ENCODE measurements around the gene ITIH1. TPM values are rescaled to one million over a fixed set of nuclear protein-coding genes. Genes with fewer than 3 reads are reported as not detected.
A peak's percentile ranks its signal among the peaks of the same experiment; 100 is the strongest.
"Not testable (repeated sequence)": the region's sequence is repeated elsewhere in the genome, so short reads cannot be mapped to it uniquely, and the experiment has no call there.

ITIH1 gene, protein sequence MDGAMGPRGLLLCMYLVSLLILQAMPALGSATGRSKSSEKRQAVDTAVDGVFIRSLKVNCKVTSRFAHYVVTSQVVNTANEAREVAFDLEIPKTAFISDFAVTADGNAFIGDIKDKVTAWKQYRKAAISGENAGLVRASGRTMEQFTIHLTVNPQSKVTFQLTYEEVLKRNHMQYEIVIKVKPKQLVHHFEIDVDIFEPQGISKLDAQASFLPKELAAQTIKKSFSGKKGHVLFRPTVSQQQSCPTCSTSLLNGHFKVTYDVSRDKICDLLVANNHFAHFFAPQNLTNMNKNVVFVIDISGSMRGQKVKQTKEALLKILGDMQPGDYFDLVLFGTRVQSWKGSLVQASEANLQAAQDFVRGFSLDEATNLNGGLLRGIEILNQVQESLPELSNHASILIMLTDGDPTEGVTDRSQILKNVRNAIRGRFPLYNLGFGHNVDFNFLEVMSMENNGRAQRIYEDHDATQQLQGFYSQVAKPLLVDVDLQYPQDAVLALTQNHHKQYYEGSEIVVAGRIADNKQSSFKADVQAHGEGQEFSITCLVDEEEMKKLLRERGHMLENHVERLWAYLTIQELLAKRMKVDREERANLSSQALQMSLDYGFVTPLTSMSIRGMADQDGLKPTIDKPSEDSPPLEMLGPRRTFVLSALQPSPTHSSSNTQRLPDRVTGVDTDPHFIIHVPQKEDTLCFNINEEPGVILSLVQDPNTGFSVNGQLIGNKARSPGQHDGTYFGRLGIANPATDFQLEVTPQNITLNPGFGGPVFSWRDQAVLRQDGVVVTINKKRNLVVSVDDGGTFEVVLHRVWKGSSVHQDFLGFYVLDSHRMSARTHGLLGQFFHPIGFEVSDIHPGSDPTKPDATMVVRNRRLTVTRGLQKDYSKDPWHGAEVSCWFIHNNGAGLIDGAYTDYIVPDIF
- not detected in 2 replicates for total RNA-seq

- no peak for DNase-seq (ENCODE audit: extremely low read depth, low read depth, low spot score)
Measured at GRCh38 chr3:52777127-52777958, at the start of gene ITIH1. ITIH1 (plus strand) TSS chr3:52777599; CDS start chr3:52777616, 17 bp downstream.

DNA sequence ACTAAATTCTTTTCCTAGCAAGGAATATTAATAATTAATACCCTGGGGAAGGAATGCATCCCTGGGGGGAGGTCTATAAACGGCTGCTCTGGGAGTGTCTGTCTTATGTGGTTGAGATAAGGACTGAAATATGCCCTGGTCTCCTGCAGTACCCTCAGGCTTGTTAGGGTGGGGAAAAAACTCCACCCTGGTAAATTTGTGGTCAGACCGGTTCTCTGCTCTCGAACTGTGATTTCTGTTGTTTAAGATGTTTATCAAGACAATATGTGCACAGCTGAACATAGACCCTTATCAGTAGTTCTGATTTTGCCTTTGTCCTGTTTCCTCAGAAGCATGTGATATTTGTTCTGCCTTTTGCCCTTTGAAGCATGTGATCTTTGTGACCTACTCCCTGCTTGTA lies 48.6 kb upstream of the ITIH1 start:
- DNase-seq (ENCODE audit: extremely low read depth, low read depth, low spot score): not testable (repeated sequence)

DNA sequence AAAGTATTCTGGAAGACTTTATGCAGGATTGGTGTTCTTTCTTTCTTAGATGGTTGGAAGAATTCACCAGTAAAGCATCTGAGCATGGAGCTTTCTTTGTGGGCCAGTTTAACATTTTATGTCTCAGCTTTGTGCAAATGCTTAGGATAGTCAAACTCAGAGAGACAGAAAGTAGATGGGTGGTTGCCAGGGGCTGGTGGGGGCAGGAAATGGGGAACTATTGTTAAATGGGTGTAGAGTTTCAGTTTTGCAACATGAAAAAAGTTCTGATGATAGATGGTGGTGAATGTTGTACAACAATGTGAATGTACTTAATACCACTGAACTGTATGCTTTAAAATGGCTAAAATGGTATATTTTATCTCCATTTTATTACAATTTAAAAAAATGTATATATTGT lies 46.7 kb upstream of the ITIH1 start:
- no peak for DNase-seq (ENCODE audit: extremely low read depth, low read depth, low spot score)

- DNase-seq (ENCODE audit: extremely low read depth, low read depth, low spot score): no peak
Measured at GRCh38 chr3:52731590-52731989, 45.8 kb upstream of the ITIH1 start.

- no peak for DNase-seq (ENCODE audit: extremely low read depth, low read depth, low spot score)
Measured at GRCh38 chr3:52733256-52733891, 44.0 kb upstream of the ITIH1 start.

GRCh38 chr3:52739730-52740129 lies 37.7 kb upstream of the ITIH1 start:
- DNase-seq (ENCODE audit: extremely low read depth, low read depth, low spot score): no peak

GRCh38 chr3:52742418-52743041 lies 34.9 kb upstream of the ITIH1 start:
- DNase-seq (ENCODE audit: extremely low read depth, low read depth, low spot score): peak; percentile 9

DNA sequence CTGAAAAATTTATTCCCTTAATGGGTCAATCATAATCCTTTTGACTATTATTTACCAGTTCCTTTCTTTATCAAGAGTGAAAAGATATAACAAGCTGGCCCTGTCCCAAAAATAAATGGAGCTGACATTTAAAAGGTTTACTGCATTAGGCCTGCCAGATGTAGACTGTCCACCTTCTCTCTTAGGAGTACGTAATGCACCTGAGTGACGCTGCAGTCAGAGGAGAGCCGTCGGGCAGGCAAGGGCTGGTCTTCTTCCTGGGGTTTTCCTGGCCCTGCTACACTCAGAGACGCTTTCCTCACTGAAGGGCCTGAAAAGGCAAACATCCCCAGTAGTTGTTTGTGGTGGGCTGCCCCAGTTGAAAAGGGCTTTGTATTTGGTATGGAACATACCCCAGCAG lies 34.2 kb upstream of the ITIH1 start:
- DNase-seq (ENCODE audit: extremely low read depth, low read depth, low spot score): no peak

- no peak for DNase-seq (ENCODE audit: extremely low read depth, low read depth, low spot score)
Measured at GRCh38 chr3:52743721-52744120, 33.7 kb upstream of the ITIH1 start.

DNA sequence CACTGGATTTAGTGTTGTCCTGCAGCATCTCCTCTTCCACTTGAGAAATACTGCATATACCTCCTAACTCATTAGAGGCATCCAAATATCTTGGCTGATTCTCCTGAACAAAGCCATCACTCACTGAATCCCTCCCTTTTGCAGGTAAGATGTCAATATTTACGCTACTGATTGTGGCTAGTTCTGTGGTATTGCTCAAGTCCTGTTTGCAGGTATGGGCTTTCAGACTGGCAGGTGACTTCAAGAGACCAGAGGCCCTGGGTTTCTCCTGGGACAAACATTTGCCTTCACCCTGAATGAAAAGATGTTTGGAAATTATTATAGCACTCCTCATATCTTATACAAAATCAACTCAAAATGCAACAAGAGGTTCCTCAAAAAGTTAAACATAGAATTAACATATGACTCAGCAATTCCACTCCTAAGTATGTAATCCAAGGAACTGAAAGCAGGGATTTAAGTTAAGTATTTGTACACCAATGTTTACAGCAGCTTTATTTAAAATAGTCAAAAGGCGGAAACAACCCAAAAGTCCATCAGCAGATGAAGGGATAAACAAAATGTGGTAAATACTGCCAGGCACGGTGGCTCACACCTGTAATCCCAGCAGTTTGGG lies 25.2 kb upstream of the ITIH1 start:
- DNase-seq (ENCODE audit: extremely low read depth, low read depth, low spot score): no peak

GRCh38 chr3:52754373-52754772 lies 23.0 kb upstream of the ITIH1 start:
- DNase-seq (ENCODE audit: extremely low read depth, low read depth, low spot score): no peak

DNA sequence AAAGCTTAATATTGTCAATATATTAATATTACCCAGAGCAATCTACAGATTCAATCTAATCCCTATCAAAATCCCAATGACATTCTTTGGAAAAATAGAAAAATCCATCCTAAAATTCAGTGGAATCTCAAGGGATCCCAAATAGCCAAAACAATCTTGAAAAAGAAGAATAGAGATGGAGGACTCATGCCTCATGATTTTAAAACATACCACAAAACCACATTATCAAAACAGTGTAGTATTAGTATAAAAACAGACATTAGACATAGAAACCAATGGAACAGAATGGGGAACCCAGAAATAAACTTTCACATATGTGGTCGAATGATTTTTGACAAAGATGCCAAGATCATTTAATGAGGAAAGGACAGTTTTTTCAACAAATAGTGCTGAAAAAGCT lies 21.3 kb upstream of the ITIH1 start:
- DNase-seq (ENCODE audit: extremely low read depth, low read depth, low spot score): no peak

DNA sequence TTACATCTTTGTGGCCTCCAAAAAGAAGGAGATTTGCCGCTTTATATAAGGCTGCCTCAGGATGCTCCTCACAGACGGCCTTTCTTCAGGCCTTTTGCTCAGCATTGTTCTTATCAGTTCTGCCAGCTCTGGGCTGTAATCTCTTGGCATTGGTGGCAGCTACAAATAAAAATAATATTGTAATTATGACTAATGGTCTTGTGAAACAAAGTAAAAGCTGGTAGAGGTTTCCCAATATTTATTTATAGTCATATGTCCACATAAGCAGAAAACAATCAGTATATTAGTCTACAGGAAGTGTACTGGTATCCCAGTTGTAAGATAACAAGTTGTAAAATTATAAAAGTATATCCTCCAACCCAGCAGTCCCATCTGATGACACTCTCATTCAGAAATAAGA lies 13.9 kb upstream of the ITIH1 start:
- DNase-seq (ENCODE audit: extremely low read depth, low read depth, low spot score): peak; percentile 34

GRCh38 chr3:52769786-52770455 lies 7.5 kb upstream of the ITIH1 start:
- no peak for DNase-seq (ENCODE audit: extremely low read depth, low read depth, low spot score)

DNA sequence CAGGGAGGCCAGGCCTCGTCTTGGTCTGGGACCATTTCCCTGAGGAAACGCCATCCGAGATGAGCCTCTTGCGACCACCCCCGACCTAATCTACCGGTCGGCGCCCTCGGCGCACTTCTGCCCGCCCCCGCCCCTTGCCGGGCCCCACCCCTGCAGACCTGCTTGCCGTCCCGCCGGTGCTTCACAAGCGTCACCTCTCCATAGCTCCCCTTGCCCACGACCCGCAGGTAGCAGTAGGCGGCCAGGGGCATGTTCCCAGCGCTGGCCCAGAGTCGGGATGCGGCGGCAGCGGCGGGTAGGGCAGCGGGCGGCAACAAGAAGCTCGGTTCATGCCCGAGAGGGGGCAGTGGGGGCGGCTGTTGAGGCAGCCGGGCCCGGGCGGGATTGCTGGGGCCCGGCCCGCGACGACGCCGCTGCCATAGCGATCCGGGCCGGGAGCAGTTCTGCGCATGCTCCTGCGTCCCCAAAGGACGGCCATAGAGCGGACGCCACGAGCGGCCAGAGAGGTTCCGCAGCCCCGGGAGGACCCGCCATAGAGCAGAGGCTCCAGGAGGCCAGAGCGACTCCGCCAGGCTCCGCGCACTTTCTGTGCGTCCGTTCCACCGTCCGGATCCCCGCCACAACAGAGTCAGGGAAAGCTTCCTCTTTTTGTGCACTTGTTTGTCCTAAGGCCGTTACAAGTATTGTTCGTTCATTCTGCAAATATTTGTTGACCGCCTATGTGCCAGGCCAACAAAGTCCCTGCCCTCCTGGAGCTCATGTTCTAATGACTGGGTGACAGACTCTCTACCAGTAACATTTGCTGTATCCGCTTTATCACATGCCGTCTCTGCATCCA lies 6.7 kb upstream of the ITIH1 start, which contains the start of gene NEK4:
Gene NEK4 (minus strand): TSS at position 445 of the 838 bp plus-strand sequence. CDS start 194 bp downstream, at position 251.
- DNase-seq (ENCODE audit: extremely low read depth, low read depth, low spot score): peak; percentile 44

- DNase-seq (ENCODE audit: extremely low read depth, low read depth, low spot score): no peak
Measured at GRCh38 chr3:52771334-52771681, 6.1 kb upstream of the ITIH1 start.

DNA sequence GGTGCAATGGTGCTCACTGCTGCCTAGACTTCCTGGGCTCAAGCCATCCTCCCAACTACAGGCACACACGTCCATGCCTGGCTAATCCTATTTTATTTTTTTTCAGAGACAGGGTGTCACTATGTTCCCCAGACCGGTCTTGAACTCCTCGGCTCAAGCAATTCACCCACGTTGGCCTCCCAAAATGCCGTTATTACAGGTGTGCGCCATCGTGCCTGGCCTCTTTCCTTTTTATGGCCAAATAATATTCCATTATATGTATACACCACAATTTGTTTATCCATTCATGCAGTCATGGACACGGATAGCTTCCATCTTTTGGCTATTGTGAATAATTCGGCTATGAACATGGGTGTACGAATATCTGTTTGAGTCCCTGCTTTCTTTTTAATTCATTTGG lies 5.7 kb upstream of the ITIH1 start:
- DNase-seq (ENCODE audit: extremely low read depth, low read depth, low spot score): no peak
